CD1c-positive myeloid dendritic cell (primary cell): ENCODE results near the gene IDUA.
"Not testable (repeated sequence)": the region's sequence is repeated elsewhere in the genome, so short reads cannot be mapped to it uniquely, and the experiment has no call there.

Source experiments
- DNase-seq: peaks from one replicate; pipeline ENCODE4 v3.0.0-alpha.2; 2016; ENCODE audit errors: extremely low spot score

The IDUA gene

DNA sequence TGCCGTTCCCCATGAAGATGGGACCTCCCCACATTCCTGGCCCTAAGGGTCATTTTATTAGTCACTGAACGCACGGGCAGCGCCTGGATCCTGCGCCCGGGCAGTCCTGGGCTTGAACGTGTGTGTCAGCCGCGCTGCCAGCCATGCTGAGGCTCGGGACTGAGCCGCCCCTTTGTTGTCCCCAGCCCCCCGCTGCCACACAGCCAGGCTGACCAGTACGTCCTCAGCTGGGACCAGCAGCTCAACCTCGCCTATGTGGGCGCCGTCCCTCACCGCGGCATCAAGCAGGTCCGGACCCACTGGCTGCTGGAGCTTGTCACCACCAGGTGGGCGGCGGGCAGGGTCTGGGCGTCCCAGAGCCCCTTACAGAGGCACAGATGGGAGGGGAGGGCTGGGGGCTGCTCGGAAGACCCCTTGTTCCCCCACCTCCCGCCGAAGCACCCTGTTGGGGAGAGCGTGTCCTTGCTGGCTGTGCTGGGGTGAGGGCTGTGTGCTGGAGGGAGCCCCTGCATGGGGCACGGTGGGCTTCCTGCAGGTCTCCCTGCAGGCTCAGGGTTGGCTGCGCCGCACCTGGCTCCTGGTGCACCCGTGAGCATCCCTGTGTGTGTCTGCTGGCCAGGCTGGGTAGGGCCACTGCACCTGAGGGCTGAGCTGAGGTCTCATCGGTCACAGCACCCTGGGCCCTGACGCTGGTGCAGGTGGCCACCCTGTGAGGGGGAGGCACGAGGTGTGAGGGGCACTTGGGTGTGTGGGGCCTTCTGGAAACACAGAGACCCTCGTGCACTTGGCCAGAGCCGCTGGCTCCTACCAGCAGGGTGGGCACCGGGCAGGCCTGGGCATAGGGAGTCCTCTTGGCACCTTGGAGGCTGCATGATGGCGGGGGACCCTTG is 1.0 kb downstream of the IDUA start:
- DNase-seq, result no peak

DNA sequence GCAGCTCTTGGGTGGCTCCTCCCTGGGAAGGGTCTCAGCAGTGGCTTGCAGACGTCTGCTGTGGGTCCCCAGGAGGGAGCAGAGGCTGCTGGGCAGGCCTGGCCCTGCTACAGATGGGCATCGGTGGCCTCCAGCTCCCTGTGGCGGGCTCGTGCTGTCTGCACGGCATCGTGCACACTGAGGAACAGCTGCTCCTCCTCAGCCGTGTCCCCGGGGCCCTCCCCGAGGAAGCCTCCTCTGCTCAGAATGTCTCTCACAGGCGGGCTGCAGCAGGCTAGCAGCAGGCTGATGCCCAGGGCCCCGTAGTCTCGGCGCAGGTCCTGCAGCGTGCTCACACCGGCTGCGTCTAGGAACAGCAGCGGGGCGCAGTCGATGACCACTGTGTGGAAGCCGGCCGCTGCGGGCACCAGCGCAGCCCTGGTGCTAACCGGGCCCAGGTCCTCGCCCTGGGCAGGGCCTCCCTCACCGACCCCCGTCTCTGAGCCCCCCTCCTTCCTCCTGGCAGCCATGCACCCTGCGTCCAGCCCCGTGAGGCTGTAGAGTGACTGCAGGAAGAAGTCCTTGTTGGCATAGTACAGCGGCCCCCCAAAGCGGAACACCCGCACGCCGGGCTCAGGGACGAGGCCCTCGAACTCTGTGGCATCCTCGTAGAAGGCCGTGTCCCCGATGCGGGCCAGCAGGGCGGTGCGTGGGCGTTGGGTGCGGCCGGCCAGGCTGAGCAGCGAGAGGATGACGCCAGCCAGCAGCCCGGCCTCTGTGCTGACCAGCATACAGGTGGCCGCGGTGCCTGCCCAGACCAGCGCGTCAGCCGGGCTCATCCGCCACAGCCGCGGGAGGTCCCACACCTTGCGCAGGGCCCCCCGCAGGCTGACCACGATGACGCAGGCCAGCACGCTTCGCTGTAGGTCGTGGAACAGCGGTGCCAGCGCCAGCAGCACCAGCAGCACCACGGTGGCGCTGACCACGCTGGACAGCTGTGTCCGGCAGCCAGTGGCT is 2.2 kb downstream of the IDUA start:
- DNase-seq, result no peak

DNA sequence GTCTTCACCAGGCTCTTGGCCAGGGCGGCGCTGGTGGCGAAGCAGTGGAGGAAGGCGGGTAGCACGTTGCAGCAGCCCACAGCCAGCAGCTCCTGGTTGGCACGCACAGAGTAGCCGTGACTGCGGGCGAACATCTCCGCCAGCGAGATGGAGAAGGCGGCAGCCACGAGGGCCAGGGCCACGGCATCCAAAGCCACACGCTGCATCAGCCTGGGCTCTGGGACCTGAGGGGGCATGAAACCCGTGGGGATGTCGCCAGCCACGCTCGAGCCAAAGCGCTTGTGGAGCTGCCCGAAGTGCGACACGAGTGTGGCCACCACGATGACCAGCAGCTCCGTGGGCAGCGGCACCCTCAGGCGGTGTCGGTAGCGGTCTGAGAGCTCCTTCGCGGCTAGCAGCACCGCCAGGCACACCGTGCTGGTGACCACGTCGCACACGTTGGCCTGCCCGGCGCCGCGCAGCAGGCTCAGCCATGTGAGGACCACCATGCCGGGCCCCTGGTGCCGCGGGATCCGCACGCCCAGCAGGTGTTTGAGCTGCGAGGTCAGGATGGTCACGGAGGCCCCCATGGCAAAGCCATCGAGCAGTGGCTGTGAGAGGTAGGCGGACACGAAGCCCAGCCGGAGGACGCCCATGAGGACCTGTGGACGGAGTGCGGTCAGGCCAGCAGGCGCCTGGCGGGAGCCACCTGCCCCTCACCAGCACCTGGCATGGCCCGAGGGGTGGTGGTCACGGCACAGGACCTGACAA is 3.1 kb downstream of the IDUA start:
- no peak for DNase-seq

DNA sequence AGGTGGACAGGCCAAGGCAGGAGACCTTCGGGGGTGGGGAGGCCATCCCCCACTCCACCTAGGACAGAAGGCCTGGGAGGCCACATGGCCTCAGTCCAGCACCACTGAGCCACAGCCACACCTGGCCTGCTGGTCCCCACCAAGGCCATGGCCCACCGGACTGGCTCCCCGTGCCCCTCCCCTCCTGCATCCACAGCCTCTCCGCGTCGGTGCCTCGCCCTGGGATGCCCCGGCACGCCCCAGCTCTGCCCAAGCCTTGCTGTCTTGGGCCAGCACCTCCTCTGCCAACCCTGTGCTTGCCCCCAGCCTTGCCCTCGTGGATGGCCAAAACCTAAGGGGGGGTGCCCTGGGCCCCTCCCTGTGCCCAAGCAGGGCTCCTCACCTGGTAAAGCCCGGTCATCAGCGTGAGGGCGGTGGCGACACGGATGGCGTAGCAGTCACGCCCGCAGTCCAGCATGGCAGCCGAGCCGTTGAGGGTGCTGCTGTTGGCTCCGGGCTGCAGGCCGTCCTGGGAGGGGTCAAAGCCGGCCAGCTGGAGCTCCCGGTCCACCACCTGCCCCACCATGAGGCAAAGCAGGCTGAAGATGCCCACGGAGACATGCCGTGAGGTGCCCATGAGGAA is 4.0 kb downstream of the IDUA start:
- no peak for DNase-seq

DNA sequence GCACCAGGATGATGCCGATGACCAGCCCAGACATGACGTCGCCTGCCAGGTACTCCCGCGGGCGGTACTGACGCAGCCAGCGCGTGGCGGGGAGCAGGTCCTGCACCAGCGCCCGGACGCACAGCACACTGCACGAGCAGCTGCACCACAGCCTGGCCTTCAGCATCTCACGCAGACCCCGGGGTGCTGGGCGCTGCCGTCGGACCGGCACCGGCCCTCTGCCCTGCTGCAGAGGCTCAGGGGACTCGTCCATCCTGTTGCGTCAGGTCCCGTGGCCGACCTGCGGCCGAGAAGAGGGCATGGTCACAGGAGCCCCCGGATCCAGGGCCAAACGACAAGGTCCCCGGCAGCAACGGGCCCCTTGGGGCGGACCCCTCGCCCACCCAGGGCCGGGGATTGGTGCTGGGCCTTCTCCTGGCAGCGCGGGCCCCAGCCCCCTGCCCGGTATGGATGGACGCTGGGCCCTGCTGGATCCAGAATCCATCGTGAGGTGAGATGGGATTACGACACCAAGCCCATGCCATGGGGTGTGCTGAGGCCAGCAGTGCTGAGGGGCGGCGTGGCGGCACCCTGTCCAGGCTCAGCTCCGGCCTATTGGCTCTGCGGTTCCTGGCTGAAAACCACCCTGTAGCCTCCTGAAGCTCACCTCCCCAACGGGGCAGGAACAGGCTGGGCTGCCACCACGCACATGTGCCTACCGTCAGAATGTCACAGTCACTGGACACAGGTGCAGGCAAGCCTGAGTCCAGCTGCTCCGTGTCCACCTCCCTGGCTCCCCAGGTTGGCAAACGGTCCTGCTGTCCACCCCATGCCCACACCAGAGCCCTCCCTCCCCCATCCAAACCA is 4.8 kb downstream of the IDUA start:
- DNase-seq, result no peak

DNA sequence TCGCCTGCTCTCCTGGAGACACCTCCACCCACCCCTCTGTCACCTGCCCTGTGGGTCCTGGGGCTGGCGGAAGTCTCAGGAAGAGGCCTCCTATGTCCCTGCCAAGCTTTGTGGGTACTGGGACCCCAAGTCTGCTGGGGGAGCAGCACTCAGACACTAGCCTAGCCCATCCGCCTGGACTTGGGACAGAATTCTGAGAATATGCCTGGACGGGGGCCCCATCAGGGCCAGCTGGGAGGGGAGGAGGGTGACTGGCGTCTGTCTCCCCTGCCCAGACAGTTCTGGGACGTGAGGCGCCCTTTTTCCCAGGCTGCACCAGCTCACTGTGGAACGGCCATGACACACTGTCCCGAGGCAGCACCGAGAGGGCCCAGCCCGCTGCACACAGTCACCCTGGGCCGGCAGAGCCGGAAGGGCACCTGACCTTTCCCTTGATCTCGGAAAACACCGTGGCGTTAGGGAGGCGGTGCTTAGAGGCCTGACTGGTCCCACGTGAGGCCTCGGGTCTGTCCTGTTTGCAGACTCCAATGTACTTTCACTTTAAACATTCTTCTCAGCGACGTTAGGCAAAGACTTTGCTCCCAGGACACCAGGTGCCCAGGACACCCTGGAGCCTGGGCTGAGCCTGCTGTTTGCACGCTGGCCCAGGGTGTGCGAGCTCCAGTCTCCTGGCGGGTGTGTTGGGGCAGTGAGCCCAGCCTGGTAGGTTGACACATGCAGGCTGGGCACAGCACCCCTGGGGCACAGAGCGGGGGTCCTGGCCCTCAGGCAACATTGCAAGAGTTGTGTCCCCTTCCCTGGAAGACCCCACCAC is 5.7 kb downstream of the IDUA start:
- no peak for DNase-seq

DNA sequence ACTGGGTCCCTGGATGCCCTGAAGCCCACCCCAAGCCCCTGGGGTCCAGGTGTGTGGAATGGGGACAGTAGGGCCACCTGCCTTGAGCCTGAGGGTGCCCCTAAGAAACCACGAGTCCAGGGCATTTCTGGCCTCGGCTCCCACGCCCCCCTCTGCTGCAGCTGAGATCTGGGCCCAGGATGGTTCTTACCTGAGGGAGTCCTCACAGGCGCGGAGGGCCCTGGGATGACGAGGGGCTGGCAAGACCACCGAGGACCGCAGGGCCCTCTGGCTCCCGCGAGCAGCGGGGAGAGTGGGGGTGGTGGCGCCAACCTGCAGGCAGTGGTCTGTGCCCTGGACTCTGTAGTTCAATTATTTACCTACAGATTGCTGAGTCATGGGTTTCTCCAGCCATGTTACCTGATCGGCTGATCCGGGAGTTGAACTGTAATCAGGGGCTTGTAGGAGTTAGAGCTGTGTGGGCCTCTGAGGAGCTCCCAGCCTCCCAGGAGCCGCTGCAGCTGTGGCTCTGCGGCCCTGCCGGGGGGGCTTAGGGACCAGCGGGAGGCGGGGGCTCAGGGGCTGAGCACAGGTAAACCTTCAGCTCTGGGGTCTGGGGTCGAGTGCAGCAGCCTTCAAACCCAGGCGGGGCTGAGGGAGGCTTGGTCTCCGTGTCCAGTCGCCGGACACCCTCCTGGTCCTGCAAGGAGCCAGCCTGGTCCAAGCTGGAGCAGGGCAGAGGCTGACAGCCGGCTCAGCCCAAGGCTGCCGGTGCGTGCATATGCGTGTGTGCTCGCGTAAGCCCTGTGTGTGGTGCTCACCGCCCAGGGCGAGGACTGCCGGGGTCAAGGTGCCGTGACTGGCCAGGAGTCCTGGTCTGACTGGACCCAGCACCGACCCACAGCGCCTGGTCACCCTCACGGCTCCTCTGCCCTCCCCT is 6.5 kb downstream of the IDUA start, which contains the start of gene SLC26A1:
TSS of gene SLC26A1 (minus strand) at position 294 of the 919 bp plus-strand sequence. CDS start 1,701 bp downstream, outside the sequence.
- no peak for DNase-seq

DNA sequence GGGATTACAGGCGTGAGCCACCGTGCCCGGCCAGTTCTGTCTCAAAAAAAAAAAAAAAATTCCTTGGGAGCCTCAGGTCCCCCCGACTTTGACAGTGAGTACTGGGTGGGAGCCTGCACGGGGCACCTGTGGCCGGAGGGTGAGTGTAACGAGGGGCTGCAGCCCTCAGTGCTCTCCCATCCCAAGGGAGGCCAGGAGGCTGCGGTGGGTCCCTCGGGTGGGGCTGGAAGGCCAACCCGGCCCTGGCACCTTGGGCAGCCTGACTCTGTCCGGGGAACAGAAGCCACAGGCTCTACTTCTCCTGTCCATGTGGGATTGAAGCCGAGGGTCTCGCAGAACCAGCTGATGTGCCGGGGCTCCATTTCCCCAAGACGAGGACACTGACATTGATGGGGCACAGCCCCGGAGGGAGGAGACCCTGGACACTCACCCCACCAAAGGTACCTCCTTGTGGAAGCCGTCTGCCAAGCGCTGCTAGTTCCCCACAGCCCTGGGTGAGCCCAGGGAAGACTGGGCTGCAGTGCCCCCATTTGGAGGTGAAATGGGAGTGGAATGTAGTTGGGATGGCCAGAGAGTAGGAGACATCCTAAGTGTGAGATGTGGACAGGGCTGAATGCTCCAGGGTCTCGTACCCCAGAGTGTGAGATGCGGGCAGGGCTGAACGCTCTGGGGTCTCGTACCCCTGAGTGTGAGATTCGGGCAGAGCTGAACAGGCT is 8.6 kb downstream of the IDUA start:
- DNase-seq, result no peak

DNA sequence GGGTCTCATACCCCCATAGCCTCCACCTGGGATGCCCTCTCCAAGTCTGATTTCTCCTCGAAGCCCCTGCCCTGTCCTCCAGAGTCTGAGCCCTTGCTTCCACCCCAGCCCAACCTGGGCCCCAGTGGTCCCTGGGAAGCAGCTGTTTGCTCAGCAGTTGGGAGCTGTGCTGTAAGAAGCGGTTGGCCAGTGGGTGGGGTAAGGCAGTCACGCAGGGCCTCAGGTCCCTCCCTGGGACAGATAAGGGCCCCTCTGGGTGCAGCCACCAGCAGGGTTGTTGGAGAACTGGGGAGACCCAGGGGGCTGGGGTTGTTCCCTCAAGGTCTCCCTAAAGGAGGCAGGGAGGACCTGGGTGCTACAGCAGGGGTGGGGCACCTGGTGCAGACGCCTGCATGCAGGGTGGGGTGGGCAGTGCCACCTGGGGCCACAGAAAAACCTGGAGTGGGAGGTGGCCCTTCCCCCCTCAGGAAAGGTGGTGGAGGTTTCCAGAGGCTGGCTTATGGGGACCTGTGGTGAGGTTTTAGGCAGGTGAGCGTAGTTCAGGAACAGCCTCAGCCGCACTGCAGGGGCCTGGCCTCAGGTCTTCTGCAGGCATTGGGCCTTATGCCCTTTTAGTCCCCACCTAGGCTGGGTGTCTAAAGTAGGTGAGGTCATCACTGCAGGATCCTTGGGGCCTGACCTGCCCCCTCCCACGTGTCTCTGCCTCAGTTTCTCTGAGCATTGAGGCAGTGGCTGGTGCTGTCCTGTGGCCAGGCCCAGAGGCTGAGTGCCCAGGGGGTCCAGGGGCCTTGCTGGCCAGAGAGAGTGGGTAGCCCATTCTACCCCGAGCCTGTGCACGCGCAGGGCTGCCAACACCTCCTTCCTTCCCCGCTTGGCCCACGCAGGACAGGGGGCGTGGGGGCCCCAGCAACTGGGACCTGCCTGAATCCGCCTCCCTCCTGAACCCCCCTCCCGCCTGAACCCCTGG is 9.5 kb downstream of the IDUA start:
- no peak for DNase-seq

DNA sequence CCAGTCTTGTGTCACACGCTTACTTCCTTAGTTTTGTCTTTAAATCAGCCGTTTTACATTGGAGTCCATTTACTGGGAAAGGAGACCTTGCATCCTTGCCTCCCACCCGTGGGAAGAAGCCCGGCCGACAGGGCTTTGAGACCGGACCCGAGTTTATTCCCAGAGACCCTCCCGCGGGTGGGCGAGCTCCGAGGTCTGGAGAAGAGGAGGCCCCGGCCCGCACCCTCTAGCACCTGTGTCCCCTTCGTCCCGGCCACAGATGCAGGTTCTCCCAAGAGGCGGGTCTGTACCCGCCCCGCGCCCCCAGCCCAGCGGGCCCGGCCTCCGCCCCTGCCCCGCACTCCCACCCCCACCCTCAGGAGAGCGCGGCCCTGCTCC is 10.1 kb downstream of the IDUA start:
- DNase-seq, result no peak

DNA sequence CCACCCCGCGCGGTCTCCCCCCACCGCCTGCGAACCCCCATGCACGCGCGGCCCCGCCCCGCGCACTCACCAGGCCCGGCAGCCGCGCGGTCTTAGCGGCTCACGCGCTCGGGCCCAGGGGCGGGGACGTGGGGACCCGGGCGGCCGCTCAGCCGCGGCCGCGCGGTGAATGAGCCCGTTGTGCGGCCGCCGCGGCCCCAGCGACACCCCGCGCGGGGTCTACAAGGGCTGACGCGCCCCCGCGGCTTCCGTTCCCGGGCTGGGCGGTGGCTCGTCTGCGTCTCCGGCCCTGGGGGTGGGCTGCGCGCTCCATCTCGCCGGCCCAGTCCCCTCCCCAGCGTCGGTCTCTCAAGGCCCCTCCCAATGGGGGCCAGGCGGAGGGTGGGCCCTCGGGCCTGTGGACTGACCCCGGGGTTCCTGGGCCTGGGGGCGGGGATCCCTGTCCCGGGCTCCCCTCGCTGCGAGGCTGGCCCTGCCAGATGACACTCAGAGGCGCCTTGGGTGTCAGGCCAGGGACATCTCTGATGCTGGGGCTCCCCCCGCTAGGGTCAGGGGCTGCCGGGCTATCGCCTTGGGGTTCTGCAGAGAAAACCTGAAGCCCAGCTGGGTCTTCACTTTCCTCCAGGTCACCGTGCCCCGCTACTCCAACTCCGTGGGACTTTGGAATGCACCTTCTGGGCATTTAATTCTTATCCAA is 10.7 kb downstream of the IDUA start:
- DNase-seq, result no peak

DNA sequence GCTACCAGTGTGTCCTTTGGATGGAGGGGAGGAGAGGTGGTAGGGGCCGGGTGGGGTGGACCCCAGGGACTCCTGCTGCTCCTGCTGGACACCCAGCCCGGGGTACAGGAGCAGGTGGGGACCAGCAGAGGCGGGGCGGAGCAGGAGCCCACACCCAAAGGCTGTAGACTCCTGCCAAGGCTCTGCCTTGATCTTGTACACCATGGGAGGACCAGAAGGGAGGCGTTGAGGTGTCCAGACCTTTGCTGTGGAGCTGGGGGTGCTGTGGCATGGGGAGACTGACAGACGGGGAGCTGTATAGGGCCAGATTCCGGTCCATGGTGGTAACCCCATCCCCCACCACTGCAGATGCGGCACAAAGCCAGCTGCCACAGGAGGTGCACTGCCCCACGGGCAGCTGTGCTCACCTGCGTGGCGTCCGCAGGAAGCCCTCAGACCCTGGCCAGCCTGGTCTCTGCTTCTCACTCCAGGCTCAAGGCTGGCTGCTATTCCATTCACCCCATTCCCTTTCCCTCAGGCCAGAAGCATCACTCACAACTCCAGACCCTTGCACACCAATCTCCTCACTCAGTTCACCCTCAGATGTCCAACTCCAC is 11.3 kb downstream of the IDUA start:
- DNase-seq, result no peak

DNA sequence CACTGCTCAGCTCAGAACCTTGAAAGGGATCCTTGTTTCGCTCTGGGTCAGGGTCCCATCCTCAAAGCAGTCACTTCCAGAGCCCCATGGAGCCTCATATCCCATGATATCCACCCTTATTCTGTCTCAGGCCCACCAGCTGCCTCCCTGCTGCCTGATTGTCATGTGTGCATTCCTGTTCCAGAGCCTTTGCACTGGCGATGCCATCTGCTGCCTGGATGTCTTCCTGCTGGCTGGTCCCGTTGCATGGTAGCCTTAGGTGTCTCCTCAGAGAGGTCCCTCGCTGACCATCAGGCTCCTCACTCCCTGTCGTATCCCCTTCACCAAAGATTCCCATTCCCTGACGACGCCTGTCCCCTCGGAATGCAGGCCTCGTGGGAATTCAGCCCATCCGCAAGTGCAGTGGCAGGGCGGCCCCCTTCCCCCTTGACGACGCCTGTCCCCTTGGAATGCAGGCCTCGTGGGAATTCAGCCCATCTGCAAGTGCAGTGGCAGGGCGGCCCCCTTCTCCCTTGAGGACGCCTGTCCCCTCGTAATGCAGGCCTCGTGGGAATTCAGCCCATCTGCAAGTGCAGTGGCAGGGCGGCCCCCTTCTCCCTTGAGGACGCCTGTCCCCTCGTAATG is 12.5 kb downstream of the IDUA start:
- DNase-seq, result not testable (repeated sequence)

DNA sequence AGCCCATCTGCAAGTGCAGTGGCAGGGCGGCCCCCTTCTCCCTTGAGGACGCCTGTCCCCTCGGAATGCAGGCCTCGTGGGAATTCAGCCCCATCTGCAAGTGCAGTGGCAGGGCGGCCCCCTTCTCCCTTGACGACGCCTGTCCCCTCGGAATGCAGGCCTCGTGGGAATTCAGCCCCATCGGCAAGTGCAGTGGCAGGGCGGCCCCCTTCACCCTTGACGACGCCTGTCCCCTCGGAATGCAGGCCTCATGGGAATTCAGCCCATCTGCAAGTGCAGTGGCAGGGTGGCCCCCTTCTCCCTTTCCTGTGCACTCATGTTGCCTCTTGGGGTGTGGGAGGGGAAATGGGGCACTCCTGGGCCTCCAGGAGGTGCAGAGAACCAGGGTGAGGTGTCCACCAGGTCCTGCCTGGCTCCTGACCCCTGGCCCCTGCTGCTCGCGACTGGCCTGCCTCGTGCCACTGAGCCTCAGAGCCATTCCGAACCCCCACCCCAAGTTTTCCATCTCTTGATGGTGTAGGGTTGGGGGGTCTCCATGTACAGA is 13.1 kb downstream of the IDUA start:
- DNase-seq, result no peak
